Stimulated activated CD4-positive, alpha-beta T cell treated with anti-CD3 and anti-CD28 coated beads, Interleukin-12 subunit alpha, Interleukin-12 subunit beta, amount 100 ng/mL, for 24 hours (primary cell): ENCODE results near the gene ZC3H12A.
A peak's percentile ranks its signal among the peaks of the same experiment; 100 is the strongest.

Experiments used
- DNase-seq, 2 experiments: peaks; one replicate each; pipeline ENCODE4 v3.0.0-alpha.2; 2020; ENCODE audit warnings: low read depth in 2 of 2

Gene ZC3H12A

GRCh38 chr1:37455516-37455915, 18.9 kb upstream of the ZC3H12A start:
- no peak for DNase-seq

GRCh38 chr1:37456614-37457013, 17.8 kb upstream of the ZC3H12A start:
- no peak for DNase-seq

GRCh38 chr1:37458551-37458950, 15.8 kb upstream of the ZC3H12A start:
- no peak for DNase-seq

GRCh38 chr1:37461698-37462436, 12.5 kb upstream of the ZC3H12A start:
- no peak for DNase-seq

GRCh38 chr1:37464443-37464842, 9.9 kb upstream of the ZC3H12A start:
- DNase-seq: no peak

GRCh38 chr1:37465593-37466517, 8.5 kb upstream of the ZC3H12A start:
- DNase-seq: no peak

- DNase-seq: no peak
Observed at GRCh38 chr1:37468037-37468436, 6.3 kb upstream of the ZC3H12A start.

GRCh38 chr1:37469386-37469785, 5.0 kb upstream of the ZC3H12A start:
- DNase-seq: no peak

- DNase-seq: no peak
Observed at GRCh38 chr1:37471345-37472231, 2.8 kb upstream of the ZC3H12A start.

- no peak for DNase-seq
Observed at GRCh38 chr1:37472281-37472680, 2.1 kb upstream of the ZC3H12A start.

- DNase-seq: no peak
Observed at GRCh38 chr1:37472994-37473393, 1.4 kb upstream of the ZC3H12A start.

GRCh38 chr1:37473431-37474045, 842 bp upstream of the ZC3H12A start:
- no peak for DNase-seq

- no peak for DNase-seq
Observed at GRCh38 chr1:37474697-37475379, 458 bp downstream of the ZC3H12A start.

- no peak for DNase-seq
Observed at GRCh38 chr1:37475380-37476086, 1.2 kb downstream of the ZC3H12A start.

GRCh38 chr1:37476087-37476452, 1.7 kb downstream of the ZC3H12A start:
- no peak for DNase-seq

GRCh38 chr1:37476460-37477197, 2.2 kb downstream of the ZC3H12A start:
- no peak for DNase-seq

- DNase-seq: peak; percentile 79 to 83
Observed at GRCh38 chr1:37477198-37477931, 3.0 kb downstream of the ZC3H12A start.

GRCh38 chr1:37477946-37478345, 3.6 kb downstream of the ZC3H12A start:
- no peak for DNase-seq

- DNase-seq: peak; percentile 43 to 48
Observed at GRCh38 chr1:37478451-37478881, 4.1 kb downstream of the ZC3H12A start.
